SK-N-SH (cell line): Measurements from ENCODE around the gene FBN1. TPM values are rescaled to one million over a fixed set of nuclear protein-coding genes. Genes with fewer than 3 reads are reported as not detected.

ENCODE experiments used
- CTCF ChIA-PET: fragments of 300-600, 350-600 bp; formaldehyde crosslinking; extraction: SDS; loops from one replicate; lab custom pipeline; 2021; lab: Yijun Ruan, JAX
- POLR2A ChIA-PET: fragments of 350-600 bp; sonication (Branson Sonifier 250); formaldehyde crosslinking; extraction: SDS; loops from one replicate; lab custom pipeline; 2020; ENCODE audit warnings: antibody characterized with exemption, inconsistent platforms; lab: Yijun Ruan, JAX
- DNase-seq: peaks from one replicate; pipeline ENCODE4 v3.0.0; 2012
- H2AFZ ChIP-seq: fragments of 200-600 bp; sonication (generic); 2 replicates; pipeline ENCODE4 v1.8.1; 2016; ENCODE audit warnings: antibody characterized with exemption, mild to moderate bottlenecking, low read depth
- H3F3A ChIP-seq: fragments of 200-600 bp; sonication (generic); replicated peaks from 2 replicates; pipeline ENCODE3; 2016; ENCODE audit warnings: antibody characterized with exemption, mild to moderate bottlenecking; ENCODE audit not compliant: insufficient read depth
- H3K27ac ChIP-seq, 2 experiments: fragments of 200-500 bp in 1 of 2; fragments of 200-600 bp in 1 of 2; sonication (Bioruptor generic) in 1 of 2; sonication (generic), shearing (Covaris generic) in 1 of 2; 2 replicates each; pipeline versions ENCODE4 v1.5.1 to v1.6.1; 2014 to 2016; ENCODE audit warnings: low read depth in 2 of 2, inconsistent platforms in 1 of 2, low read length in 1 of 2, mild to moderate bottlenecking in 1 of 2, mixed read lengths in 1 of 2
- H3K27me3 ChIP-seq: fragments of 200-600 bp; sonication (generic), shearing (Covaris generic); 2 replicates; pipeline ENCODE4 v1.6.1; 2016; ENCODE audit warnings: mixed run types; ENCODE audit not compliant: insufficient read depth
- H3K36me3 ChIP-seq, 2 experiments: fragments of 200-500 bp in 1 of 2; fragments of 200-600 bp in 1 of 2; sonication (Bioruptor generic) in 1 of 2; sonication (generic) in 1 of 2; replicated peaks in 1 of 2; 2 replicates each; pipeline versions ENCODE3 to v1.5.1; 2014 to 2016; ENCODE audit warnings: low read length in 1 of 2, mild to moderate bottlenecking in 1 of 2; ENCODE audit not compliant: insufficient read depth in 2 of 2, control insufficient read depth in 1 of 2
- H3K4me1 ChIP-seq, 2 experiments: fragments of 200-500 bp in 1 of 2; fragments of 200-600 bp in 1 of 2; sonication (Bioruptor generic) in 1 of 2; sonication (generic), shearing (Covaris generic) in 1 of 2; 2 replicates each; pipeline versions ENCODE4 v1.5.1 to v1.6.1; 2014 to 2016; ENCODE audit warnings: low read depth in 1 of 2, low read length in 1 of 2, mixed run types in 1 of 2; ENCODE audit not compliant: insufficient read depth in 2 of 2, control insufficient read depth in 1 of 2
- H3K4me2 ChIP-seq: fragments of 200-600 bp; sonication (generic), shearing (Covaris generic); 2 replicates; pipeline ENCODE4 v1.6.1; 2017; ENCODE audit warnings: mixed run types
- H3K4me3 ChIP-seq, 2 experiments: fragments of 200-500 bp in 1 of 2; fragments of 200-600 bp in 1 of 2; sonication (Bioruptor generic) in 1 of 2; sonication (generic), shearing (Covaris generic) in 1 of 2; 2 replicates each; pipeline versions ENCODE4 v1.5.1 to v1.8.1; 2014 to 2016; ENCODE audit warnings: low read depth in 2 of 2, inconsistent platforms in 1 of 2, low read length in 1 of 2, mild to moderate bottlenecking in 1 of 2, mixed read lengths in 1 of 2, moderate library complexity in 1 of 2
- H3K79me2 ChIP-seq: fragments of 200-600 bp; sonication (generic); 2 replicates; pipeline ENCODE4 v1.8.1; 2017; ENCODE audit warnings: mild to moderate bottlenecking; ENCODE audit not compliant: insufficient read depth
- H3K9ac ChIP-seq: fragments of 200-600 bp; sonication (generic); 2 replicates; pipeline ENCODE4 v1.6.1; 2017; ENCODE audit warnings: mixed run types
- H3K9me2 ChIP-seq: fragments of 200-600 bp; sonication (generic); 2 replicates; pipeline ENCODE4 v1.6.1; 2017; ENCODE audit warnings: mixed run types
- H3K9me3 ChIP-seq: fragments of 200-600 bp; sonication (generic); 2 replicates; pipeline ENCODE4 v1.6.1; 2017; ENCODE audit warnings: mixed run types, mild to moderate bottlenecking, moderate library complexity
- H4K20me1 ChIP-seq: fragments of 200-600 bp; sonication (generic); 2 replicates; pipeline ENCODE4 v1.6.1; 2017; ENCODE audit warnings: mild to moderate bottlenecking, mixed run types; ENCODE audit not compliant: insufficient read depth
- CHD2 ChIP-seq: fragments of 150-350 bp; IDR thresholded peaks from 2 replicates; pipeline ENCODE4 v1.6.1; 2018; ENCODE audit warnings: low read length; ENCODE audit not compliant: partially characterized antibody
- EZH2phosphoT487 ChIP-seq: fragments of 200-600 bp; sonication (generic); IDR thresholded peaks from 2 replicates; pipeline ENCODE4 v1.6.1; 2017; ENCODE audit warnings: low read depth, mixed run types, mild to moderate bottlenecking, antibody characterized with exemption, moderate library complexity, borderline replicate concordance
- FOXM1 ChIP-seq: IDR thresholded peaks from 2 replicates; pipeline ENCODE4 v1.4.0; 2012; ENCODE audit warnings: low read depth, mild to moderate bottlenecking
- GABPA ChIP-seq: IDR thresholded peaks from 2 replicates; pipeline ENCODE4 v1.4.0; 2012; ENCODE audit warnings: low read depth, mild to moderate bottlenecking
- IRF3 ChIP-seq: fragments of 150-350 bp; IDR thresholded peaks from 2 replicates; pipeline ENCODE4 v1.6.1; 2016; ENCODE audit warnings: mild to moderate bottlenecking, low read depth, low read length
- JUND ChIP-seq: IDR thresholded peaks from 2 replicates; pipeline ENCODE4 v1.4.0; 2012
- MEF2A ChIP-seq: IDR thresholded peaks from 2 replicates; pipeline ENCODE4 v1.4.0; 2012; ENCODE audit warnings: low read depth, borderline replicate concordance
- NFIC ChIP-seq: IDR thresholded peaks from 2 replicates; pipeline ENCODE4 v1.4.0; 2012; ENCODE audit warnings: borderline replicate concordance
- PBX3 ChIP-seq: IDR thresholded peaks from 2 replicates; pipeline ENCODE4; 2012
- RXRA ChIP-seq: IDR thresholded peaks from 2 replicates; pipeline ENCODE4 v1.4.0; 2012; ENCODE audit warnings: low read depth, mild to moderate bottlenecking, borderline replicate concordance
- SMC3 ChIP-seq: IDR thresholded peaks from 2 replicates; pipeline ENCODE4 v1.6.1; 2012; ENCODE audit warnings: low read depth, low read length, improper control_type of control experiment
- TAF1 ChIP-seq: IDR thresholded peaks from 2 replicates; pipeline ENCODE4 v1.6.1; 2012; ENCODE audit warnings: low read depth, mild to moderate bottlenecking, low read length, moderate library complexity, borderline replicate concordance
- USF1 ChIP-seq: IDR thresholded peaks from 2 replicates; pipeline ENCODE4 v1.4.0; 2012; ENCODE audit warnings: low read depth, borderline replicate concordance
- USF2 ChIP-seq: fragments of 150-350 bp; IDR thresholded peaks from 2 replicates; pipeline ENCODE4 v1.6.1; 2017; ENCODE audit warnings: antibody characterized with exemption, low read length, low read depth, borderline replicate concordance
- ZBTB33 ChIP-seq: IDR thresholded peaks from 2 replicates; pipeline ENCODE4 v1.4.0; 2012; ENCODE audit warnings: low read depth, borderline replicate concordance
- WGBS: methylation state at CpG from one replicate; pipeline ENCODE4 v1.1.6; 2017; ENCODE audit warnings: low lambda C conversion rate; 5-methylcytosine and 5-hydroxymethylcytosine counted together
- polyA plus RNA-seq, 3 experiments: library from polyadenylated mRNA; depleted of rRNA; stranded (reverse); fragments of >200 nt; gene quantifications; 2 replicates each; pipeline ENCODE4 v1.2.3, GENCODE V29; 2012

Gene FBN1
- polyA plus RNA-seq, 1 of the 3 experiments (the other 2 are of a cell fraction), result 248 TPM

GRCh38 chr15:48380198-48380597 is 265.3 kb downstream of the FBN1 start:
- H3K79me2 ChIP-seq, result no peaks in the 10 kb centered on the region
- H2AFZ ChIP-seq, result no peak overlapping the region
- H3K9me3 ChIP-seq, result no peaks in the 10 kb centered on the region
- no peak overlapping the region for H3K27ac ChIP-seq
- no peak overlapping the region for H3K9ac ChIP-seq
- H3K27me3 ChIP-seq, result no peaks in the 10 kb centered on the region
- H3K4me2 ChIP-seq, result no peak overlapping the region
- peaks cover 0 to 10% of the 10 kb centered on the region in 2 experiments; a peak in 1 of 4 replicates for H3K4me1 ChIP-seq
- H4K20me1 ChIP-seq, result no peaks in the 10 kb centered on the region
- DNase-seq, result no peak
- H3K36me3 ChIP-seq, result no peaks in the 10 kb centered on the region
- CTCF ChIA-PET, result interaction anchor here (0.6 to 0.8 kb wide), 2 partner anchors 22 kb away, joined by 3 to 4 read pairs; no protein-coding TSS in a partner anchor
- no peak overlapping the region for H3K4me3 ChIP-seq
- peaks cover 14% of the 10 kb centered on the region for H3F3A ChIP-seq
- TF ChIP-seq ZBTB33, result no peak
- no peak for TF ChIP-seq SMC3
- TF ChIP-seq, all 33 proteins: peak for 0
- POLR2A ChIA-PET, result no interaction called here
- 80% methylated on average over 4 of the region's 4 CpGs for WGBS
- H3K9me2 ChIP-seq, result no peaks in the 10 kb centered on the region

- no peak overlapping the region for H3K4me3 ChIP-seq
- TF ChIP-seq MEF2A, result no peak
- no peak for TF ChIP-seq TAF1
- no peak for TF ChIP-seq NFIC
- no peak for TF ChIP-seq GABPA
- TF ChIP-seq FOXM1, result no peak
- no peak for TF ChIP-seq RXRA
- TF ChIP-seq JUND, result no peak
- TF ChIP-seq USF1, result no peak
- no peak for TF ChIP-seq ZBTB33
- no peak for TF ChIP-seq USF2
- no peak for TF ChIP-seq EZH2phosphoT487
- TF ChIP-seq CHD2, result no peak
- no peak for TF ChIP-seq PBX3
- TF ChIP-seq IRF3, result no peak
- TF ChIP-seq, all 33 proteins: peak for 0
- Histone ChIP-seq H3K9me3 (no peaks in the 10 kb centered on the region), H3K36me3 (no peaks in the 10 kb centered on the region), H3F3A (peaks cover 24% of the 10 kb centered on the region), H3K4me2 (no peak overlapping the region), H3K27ac (no peak overlapping the region), H3K9ac (no peak overlapping the region), H3K4me1 (peaks cover 0 to 3% of the 10 kb centered on the region in 2 experiments; a peak in 1 of 4 replicates), H3K79me2 (no peaks in the 10 kb centered on the region), H3K9me2 (no peaks in the 10 kb centered on the region), H2AFZ (no peak overlapping the region), H3K27me3 (no peaks in the 10 kb centered on the region), H4K20me1 (no peaks in the 10 kb centered on the region)
- ChIA-PET POLR2A (no interaction called here), CTCF (interaction anchor here (1.8 kb wide), 1 partner anchor 14 kb away, joined by 5 read pairs; no protein-coding TSS in a partner anchor)
- WGBS, result 68% methylated on average over 2 of the region's 2 CpGs
- DNase-seq, result no peak
These were observed 269.7 kb downstream of the FBN1 start for GRCh38 chr15:48375767-48376166.
